GM12878 (cell line): Measurements from ENCODE around the gene SLC44A4. TPM values are rescaled to one million over a fixed set of nuclear protein-coding genes. Genes with fewer than 3 reads are reported as not detected.

Source experiments
- BCL3 ChIP-seq: IDR thresholded peaks from 2 replicates; pipeline ENCODE4 v1.6.1; 2011; ENCODE audit warnings: borderline replicate concordance, low read depth, mild to moderate bottlenecking, moderate library complexity, low read length; ENCODE audit not compliant: insufficient read depth, poor library complexity, severe bottlenecking
- BCLAF1 ChIP-seq: fragments of 450-650 bp; IDR thresholded peaks from 2 replicates; pipeline ENCODE4 v1.6.1; 2017; ENCODE audit warnings: antibody characterized with exemption, mild to moderate bottlenecking, moderate library complexity
- CEBPB ChIP-seq, 2 experiments: fragments of 150-350 bp in 1 of 2; IDR thresholded peaks; 2 replicates each; pipeline ENCODE4 v1.6.1; 2012 to 2014; ENCODE audit warnings: low read depth in 2 of 2, low read length in 2 of 2, borderline replicate concordance in 1 of 2, inconsistent platforms in 1 of 2
- CHD1 ChIP-seq: IDR thresholded peaks from 2 replicates; pipeline ENCODE4 v1.6.1; 2012; ENCODE audit warnings: low read depth, low read length, improper control_type of control experiment
- EP300 ChIP-seq, 2 experiments: fragments of 150-350 bp in 1 of 2; IDR thresholded peaks; 2 replicates each; pipeline ENCODE4 v1.6.1; 2011 to 2012; ENCODE audit warnings: low read depth in 2 of 2, low read length in 2 of 2, borderline replicate concordance in 1 of 2, improper control_type of control experiment in 1 of 2, inconsistent platforms in 1 of 2; ENCODE audit not compliant: control insufficient read depth in 1 of 2
- IRF3 ChIP-seq: fragments of 450-650 bp; IDR thresholded peaks from 2 replicates; pipeline ENCODE4 v1.6.1; 2014; ENCODE audit warnings: mild to moderate bottlenecking
- MTA3 ChIP-seq: IDR thresholded peaks from 2 replicates; pipeline ENCODE4 v1.6.1; 2012; ENCODE audit warnings: low read length, inconsistent platforms, borderline replicate concordance
- MYB ChIP-seq: fragments of 150-350 bp; IDR thresholded peaks from 2 replicates; pipeline ENCODE4 v1.6.1; 2014; ENCODE audit warnings: mild to moderate bottlenecking, low read depth, low read length, borderline replicate concordance
- NBN ChIP-seq: fragments of 450-650 bp; IDR thresholded peaks from 2 replicates; pipeline ENCODE4 v1.6.1; 2016
- NFYB ChIP-seq: IDR thresholded peaks from 2 replicates; pipeline ENCODE4 v1.6.1; 2011; ENCODE audit warnings: low read depth, mild to moderate bottlenecking, low read length, improper control_type of control experiment, moderate library complexity; ENCODE audit not compliant: insufficient read depth
- NR2F1 ChIP-seq: fragments of 450-650 bp; conservative IDR thresholded peaks from 2 replicates; pipeline ENCODE4 v1.6.1; 2017; ENCODE audit warnings: mild to moderate bottlenecking
- PAX8 ChIP-seq: fragments of 450-650 bp; IDR thresholded peaks from 2 replicates; pipeline ENCODE4 v1.6.1; 2017; ENCODE audit warnings: mild to moderate bottlenecking, moderate library complexity
- SKIL ChIP-seq: fragments of 450-650 bp; IDR thresholded peaks from 2 replicates; pipeline ENCODE4 v1.6.1; 2017; ENCODE audit warnings: mild to moderate bottlenecking, low read depth, inconsistent platforms; ENCODE audit not compliant: poor library complexity, severe bottlenecking
- SP1 ChIP-seq: IDR thresholded peaks from one replicate; pipeline ENCODE4 v1.6.1; 2011; ENCODE audit warnings: low read depth, low read length
- SRF ChIP-seq, 2 experiments: IDR thresholded peaks; 2 replicates each; pipeline ENCODE4 v1.6.1; 2011; ENCODE audit warnings: low read depth in 2 of 2, low read length in 2 of 2, mild to moderate bottlenecking in 1 of 2, moderate library complexity in 1 of 2
- SUZ12 ChIP-seq: fragments of 200-600 bp; sonication (generic); IDR thresholded peaks from one replicate; pipeline ENCODE4 v1.6.1; 2018; ENCODE audit warnings: antibody characterized with exemption, mild to moderate bottlenecking; ENCODE audit not compliant: unreplicated experiment
- ZBTB33 ChIP-seq: fragments of 450-650 bp; IDR thresholded peaks from 2 replicates; pipeline ENCODE4 v1.6.1; 2017; ENCODE audit warnings: mild to moderate bottlenecking
- ZNF217 ChIP-seq: fragments of 450-650 bp; IDR thresholded peaks from 2 replicates; pipeline ENCODE4 v1.6.1; 2017; ENCODE audit warnings: antibody characterized with exemption, mild to moderate bottlenecking
- polyA plus RNA-seq, 11 experiments: library from polyadenylated mRNA; depleted of rRNA in 4 of 11; unstranded in 6 of 11; stranded (reverse) in 5 of 11; fragments of >200 nt; fragmentation: Nextera tagmentation in 4 of 11; fragmentation: Illumina TruSeq in 1 of 11; extraction: Ambion mirVana in 4 of 11; extraction: Trizol in 1 of 11; gene quantifications; 1 replicate in 1 of 11; 2 replicates in 10 of 11; pipeline versions ENCODE4 v1.2.1 to v1.2.3, GENCODE V29; 2011 to 2016; ENCODE audit warnings: inconsistent platforms in 2 of 11, missing spikeins in 2 of 11, low read depth in 1 of 11
- total RNA-seq, 4 experiments: library from RNA; depleted of rRNA in 3 of 4; stranded (reverse); fragments of >200 nt in 3 of 4; fragmentation: Illumina TruSeq in 1 of 4; extraction: Trizol in 1 of 4; gene quantifications; 2 replicates each; pipeline versions ENCODE4 v1.2.1 to v1.2.3, GENCODE V29; 2013 to 2021

Gene SLC44A4
- total and polyA plus RNA-seq, 10 of the 15 experiments (the other 5 are each of a cell fraction or from before 2014, with no cell fraction given) = 0.04 to 0.24 (median 0.15) TPM; not detected in 3

GRCh38 chr6:31901953-31902643 is 23.3 kb upstream of the SLC44A4 start, which contains the start of gene ZBTB12 (continued):
- no peak for TF ChIP-seq SUZ12
- peak; percentile 23 for TF ChIP-seq SP1
- no peak for TF ChIP-seq IRF3
- no peak for TF ChIP-seq BCLAF1
- no peak for TF ChIP-seq MYB
- TF ChIP-seq CEBPB (IDR thresholded peaks at IDR 0.05; ENCODE audit: borderline replicate concordance in 1 of 2, low read depth in 2 of 2, low read length in 2 of 2) = no peak
- no peak for TF ChIP-seq NFYB
- TF ChIP-seq SRF (IDR thresholded peaks at IDR 0.05; ENCODE audit: low read depth in 2 of 2, low read length in 2 of 2) = no peak
- TF ChIP-seq ZNF217 = no peak
- TF ChIP-seq PAX8 = no peak
- no peak for TF ChIP-seq BCL3
- TF ChIP-seq CHD1 = no peak
- TF ChIP-seq ZBTB33 = no peak
- no peak for TF ChIP-seq SKIL
- TF ChIP-seq NBN = peak; percentile 62
- no peak for TF ChIP-seq MTA3
- TF ChIP-seq EP300 (IDR thresholded peaks at IDR 0.05; ENCODE audit: borderline replicate concordance in 1 of 2, control insufficient read depth in 1 of 2, low read depth in 2 of 2, low read length in 2 of 2) = no peak
- TF ChIP-seq NR2F1 = peak; percentile 22; the same call in 1 of the 2 replicates
